Measurements from ENCODE around the gene MRPL27.
A peak's percentile ranks its signal among the peaks of the same experiment; 100 is the strongest.
"Not testable (repeated sequence)": the region's sequence is repeated elsewhere in the genome, so short reads cannot be mapped to it uniquely, and the experiment has no call there.

MRPL27 gene

DNA sequence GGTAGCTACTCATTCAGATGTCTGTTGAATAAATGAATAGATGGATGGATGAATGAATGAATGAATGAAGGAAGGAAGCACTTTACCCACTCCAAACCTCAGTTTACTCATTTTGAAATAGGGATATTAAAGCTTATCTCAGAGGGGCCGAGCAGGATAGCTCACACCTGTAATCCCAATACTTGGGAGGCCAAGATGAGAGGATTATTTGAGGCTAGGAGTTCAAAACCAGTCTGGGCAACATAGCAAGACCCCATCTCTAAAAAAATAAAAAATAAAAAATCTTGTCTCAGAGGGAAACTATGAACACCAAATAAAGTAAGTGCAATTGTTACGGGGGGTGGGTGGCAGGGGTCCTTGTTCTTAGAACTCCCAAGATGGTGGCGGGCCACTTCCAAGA lies 25.7 kb upstream of the MRPL27 start:
- H3K27ac ChIP-seq (ENCODE audit: extremely low read depth, low read depth, low read length); H3K4me3 ChIP-seq (ENCODE audit: low read depth, low read length); H3K9me3 ChIP-seq (ENCODE audit: control insufficient read depth, insufficient read depth, low read depth, low read length); H3K4me1 ChIP-seq (ENCODE audit: control insufficient read depth, insufficient read depth, low read length): not testable (repeated sequence)
- TF ChIP-seq ZNF121 (tag by site-specific recombination; IDR thresholded peaks at IDR 0.05): peak; percentile 63; the same call in 1 of the 2 replicates
- peaks cover 20% of the 10 kb centered on the region in 2 experiments for H3K36me3 ChIP-seq (ENCODE audit: control insufficient read depth in 2 of 2, insufficient read depth in 1 of 2, low read length in 2 of 2)
- ChIA-PET CTCF (interaction anchor here (0.6 to 5.0 kb wide), 15 partner anchors 8 to 103 kb away, joined by 4 to 71 read pairs (median 17); partner anchors contain the start of genes ACSF2, EME1, MRPL27 and RSAD1), POLR2A (interaction anchor here (1.3 to 4.8 kb wide), 3 partner anchors 18 to 80 kb away, joined by 3 to 41 read pairs (median 30); partner anchors contain the start of gene RSAD1)

DNA sequence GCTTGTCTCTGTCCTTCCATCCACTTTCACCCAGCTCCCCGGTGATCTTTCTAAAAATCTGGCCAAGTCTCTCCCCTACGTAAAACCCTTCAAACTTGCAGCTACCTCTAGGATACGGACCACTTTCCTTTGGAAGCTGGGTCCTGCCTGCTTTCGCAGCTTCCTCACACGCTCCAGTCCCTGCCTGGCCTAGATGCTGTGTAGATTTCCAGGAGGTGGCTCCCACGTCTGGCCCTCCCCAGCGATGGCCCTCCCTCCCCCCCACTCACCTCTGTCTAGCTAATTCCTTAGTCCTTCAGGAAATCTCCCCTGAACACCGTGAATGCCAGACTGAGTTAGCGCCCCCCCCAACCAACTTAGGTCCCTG lies 24.9 kb upstream of the MRPL27 start:
- H3K36me3 ChIP-seq (ENCODE audit: control insufficient read depth in 2 of 2, insufficient read depth in 1 of 2, low read length in 2 of 2): peaks cover 27 to 28% of the 10 kb centered on the region in 2 experiments
- H3K4me1 ChIP-seq (ENCODE audit: control insufficient read depth, insufficient read depth, low read length): peaks cover 9% of the 10 kb centered on the region
- 0 out of 2 replicates have a peak, but pooled peaks have one; percentile 26 for TF ChIP-seq ZNF600 (tag by site-specific recombination; IDR thresholded peaks at IDR 0.05)
- TF ChIP-seq, protein P1, sequence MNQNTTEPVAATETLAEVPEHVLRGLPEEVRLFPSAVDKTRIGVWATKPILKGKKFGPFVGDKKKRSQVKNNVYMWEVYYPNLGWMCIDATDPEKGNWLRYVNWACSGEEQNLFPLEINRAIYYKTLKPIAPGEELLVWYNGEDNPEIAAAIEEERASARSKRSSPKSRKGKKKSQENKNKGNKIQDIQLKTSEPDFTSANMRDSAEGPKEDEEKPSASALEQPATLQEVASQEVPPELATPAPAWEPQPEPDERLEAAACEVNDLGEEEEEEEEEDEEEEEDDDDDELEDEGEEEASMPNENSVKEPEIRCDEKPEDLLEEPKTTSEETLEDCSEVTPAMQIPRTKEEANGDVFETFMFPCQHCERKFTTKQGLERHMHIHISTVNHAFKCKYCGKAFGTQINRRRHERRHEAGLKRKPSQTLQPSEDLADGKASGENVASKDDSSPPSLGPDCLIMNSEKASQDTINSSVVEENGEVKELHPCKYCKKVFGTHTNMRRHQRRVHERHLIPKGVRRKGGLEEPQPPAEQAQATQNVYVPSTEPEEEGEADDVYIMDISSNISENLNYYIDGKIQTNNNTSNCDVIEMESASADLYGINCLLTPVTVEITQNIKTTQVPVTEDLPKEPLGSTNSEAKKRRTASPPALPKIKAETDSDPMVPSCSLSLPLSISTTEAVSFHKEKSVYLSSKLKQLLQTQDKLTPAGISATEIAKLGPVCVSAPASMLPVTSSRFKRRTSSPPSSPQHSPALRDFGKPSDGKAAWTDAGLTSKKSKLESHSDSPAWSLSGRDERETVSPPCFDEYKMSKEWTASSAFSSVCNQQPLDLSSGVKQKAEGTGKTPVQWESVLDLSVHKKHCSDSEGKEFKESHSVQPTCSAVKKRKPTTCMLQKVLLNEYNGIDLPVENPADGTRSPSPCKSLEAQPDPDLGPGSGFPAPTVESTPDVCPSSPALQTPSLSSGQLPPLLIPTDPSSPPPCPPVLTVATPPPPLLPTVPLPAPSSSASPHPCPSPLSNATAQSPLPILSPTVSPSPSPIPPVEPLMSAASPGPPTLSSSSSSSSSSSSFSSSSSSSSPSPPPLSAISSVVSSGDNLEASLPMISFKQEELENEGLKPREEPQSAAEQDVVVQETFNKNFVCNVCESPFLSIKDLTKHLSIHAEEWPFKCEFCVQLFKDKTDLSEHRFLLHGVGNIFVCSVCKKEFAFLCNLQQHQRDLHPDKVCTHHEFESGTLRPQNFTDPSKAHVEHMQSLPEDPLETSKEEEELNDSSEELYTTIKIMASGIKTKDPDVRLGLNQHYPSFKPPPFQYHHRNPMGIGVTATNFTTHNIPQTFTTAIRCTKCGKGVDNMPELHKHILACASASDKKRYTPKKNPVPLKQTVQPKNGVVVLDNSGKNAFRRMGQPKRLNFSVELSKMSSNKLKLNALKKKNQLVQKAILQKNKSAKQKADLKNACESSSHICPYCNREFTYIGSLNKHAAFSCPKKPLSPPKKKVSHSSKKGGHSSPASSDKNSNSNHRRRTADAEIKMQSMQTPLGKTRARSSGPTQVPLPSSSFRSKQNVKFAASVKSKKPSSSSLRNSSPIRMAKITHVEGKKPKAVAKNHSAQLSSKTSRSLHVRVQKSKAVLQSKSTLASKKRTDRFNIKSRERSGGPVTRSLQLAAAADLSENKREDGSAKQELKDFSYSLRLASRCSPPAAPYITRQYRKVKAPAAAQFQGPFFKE (tag by site-specific recombination; IDR thresholded peaks at IDR 0.05; ENCODE audit: borderline replicate concordance): no peak
- TF ChIP-seq ZNF626 (tag by site-specific recombination; IDR thresholded peaks at IDR 0.05): no peak
- TF ChIP-seq, protein P2, sequence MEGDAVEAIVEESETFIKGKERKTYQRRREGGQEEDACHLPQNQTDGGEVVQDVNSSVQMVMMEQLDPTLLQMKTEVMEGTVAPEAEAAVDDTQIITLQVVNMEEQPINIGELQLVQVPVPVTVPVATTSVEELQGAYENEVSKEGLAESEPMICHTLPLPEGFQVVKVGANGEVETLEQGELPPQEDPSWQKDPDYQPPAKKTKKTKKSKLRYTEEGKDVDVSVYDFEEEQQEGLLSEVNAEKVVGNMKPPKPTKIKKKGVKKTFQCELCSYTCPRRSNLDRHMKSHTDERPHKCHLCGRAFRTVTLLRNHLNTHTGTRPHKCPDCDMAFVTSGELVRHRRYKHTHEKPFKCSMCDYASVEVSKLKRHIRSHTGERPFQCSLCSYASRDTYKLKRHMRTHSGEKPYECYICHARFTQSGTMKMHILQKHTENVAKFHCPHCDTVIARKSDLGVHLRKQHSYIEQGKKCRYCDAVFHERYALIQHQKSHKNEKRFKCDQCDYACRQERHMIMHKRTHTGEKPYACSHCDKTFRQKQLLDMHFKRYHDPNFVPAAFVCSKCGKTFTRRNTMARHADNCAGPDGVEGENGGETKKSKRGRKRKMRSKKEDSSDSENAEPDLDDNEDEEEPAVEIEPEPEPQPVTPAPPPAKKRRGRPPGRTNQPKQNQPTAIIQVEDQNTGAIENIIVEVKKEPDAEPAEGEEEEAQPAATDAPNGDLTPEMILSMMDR (tag by site-specific recombination; IDR thresholded peaks at IDR 0.05): no peak
- TF ChIP-seq ZNF274 (IDR thresholded peaks at IDR 0.05; ENCODE audit: low read length): no peak
- TF ChIP-seq ZNF274 (tag by site-specific recombination; IDR thresholded peaks at IDR 0.05; ENCODE audit: borderline replicate concordance): no peak
- no peak for TF ChIP-seq ZNF175 (tag by site-specific recombination; IDR thresholded peaks at IDR 0.05)
- CTCF ChIA-PET: interaction anchor here (0.5 to 5.0 kb wide), 37 partner anchors 9 to 764 kb away, joined by 3 to 71 read pairs (median 7); partner anchors contain the start of genes ACSF2, EME1, MRPL27 and RSAD1
- no peak overlapping the region; the same call in 1 of the 2 replicates for H3K4me3 ChIP-seq (ENCODE audit: low read depth, low read length)
- POLR2A ChIA-PET: interaction anchor here (0.5 to 4.8 kb wide), 26 partner anchors 8 to 468 kb away, joined by 3 to 41 read pairs (median 5); partner anchors contain the start of genes ACSF2, EME1, LUC7L3 and RSAD1
- no peak overlapping the region for H3K27ac ChIP-seq (ENCODE audit: extremely low read depth, low read depth, low read length)
- H3K9me3 ChIP-seq (ENCODE audit: control insufficient read depth, insufficient read depth, low read depth, low read length): no peaks in the 10 kb centered on the region

DNA sequence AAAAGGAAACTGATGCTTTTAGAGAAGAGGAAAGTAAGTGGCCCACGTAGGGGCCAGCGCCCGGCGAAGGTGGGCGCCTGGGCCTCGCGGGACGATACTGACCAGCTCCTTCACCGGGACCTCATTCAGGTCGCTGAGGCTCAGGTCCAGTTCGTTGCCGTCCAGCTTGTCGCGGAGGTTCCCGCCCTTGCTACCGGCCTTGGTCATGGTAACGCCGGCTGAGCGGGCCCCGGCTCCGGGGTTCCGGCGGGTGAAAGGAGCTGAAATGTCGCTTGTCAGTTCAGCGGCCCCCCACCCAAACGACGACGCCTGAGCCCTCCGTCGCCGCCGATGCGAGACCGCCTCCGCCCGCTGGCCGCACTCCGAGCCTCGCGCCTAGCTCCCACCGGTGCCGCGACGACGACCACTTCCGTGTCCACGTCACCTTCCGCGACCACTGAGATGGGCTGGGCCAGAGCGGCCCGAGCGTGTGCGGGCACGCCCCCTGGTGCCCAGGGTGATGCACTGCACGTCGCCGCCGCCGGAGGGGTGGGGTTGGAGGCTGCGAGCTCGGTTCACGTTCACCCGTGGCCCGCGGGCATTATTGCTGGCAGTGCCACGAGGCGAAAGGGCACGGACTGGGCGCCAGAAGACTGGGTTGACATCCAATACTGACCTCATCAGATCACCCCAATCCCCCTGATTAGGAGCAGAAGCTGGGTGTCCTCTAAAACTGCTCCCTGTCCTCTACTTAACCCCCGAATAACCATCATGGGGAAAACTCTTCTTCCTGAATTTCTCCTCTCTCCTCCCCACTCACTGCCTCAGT lies 24.3 kb upstream of the MRPL27 start, which contains the start of gene LRRC59:
Gene LRRC59 (minus strand): TSS at position 413 of the 808 bp plus-strand sequence. CDS start 206 bp downstream, at position 207.
- no peaks in the 10 kb centered on the region for H3K9me3 ChIP-seq (ENCODE audit: control insufficient read depth, insufficient read depth, low read depth, low read length)
- peak within 1 kb of the TSS; percentile 74 for H3K4me3 ChIP-seq (ENCODE audit: low read depth, low read length)
- CTCF ChIA-PET: interaction anchor here (0.5 to 5.0 kb wide), 48 partner anchors 9 to 765 kb away, joined by 3 to 71 read pairs (median 6); partner anchors contain the start of genes ACSF2, EME1, MRPL27 and RSAD1
- POLR2A ChIA-PET: interaction anchor here (0.5 to 4.8 kb wide), 30 partner anchors 9 to 469 kb away, joined by 3 to 41 read pairs (median 4); partner anchors contain the start of genes ACSF2, EME1, LUC7L3 and RSAD1
- peak within 1 kb of the TSS; percentile 81 for H3K27ac ChIP-seq (ENCODE audit: extremely low read depth, low read depth, low read length)
- H3K4me1 ChIP-seq (ENCODE audit: control insufficient read depth, insufficient read depth, low read length): peaks cover 9% of the 10 kb centered on the region
- H3K36me3 ChIP-seq (ENCODE audit: control insufficient read depth in 2 of 2, insufficient read depth in 1 of 2, low read length in 2 of 2): peaks cover 31 to 33% of the 10 kb centered on the region in 2 experiments
- TF ChIP-seq ZNF600 (tag by site-specific recombination; IDR thresholded peaks at IDR 0.05): 0 out of 2 replicates have a peak, but pooled peaks have one; percentile 22
- TF ChIP-seq, protein P3, sequence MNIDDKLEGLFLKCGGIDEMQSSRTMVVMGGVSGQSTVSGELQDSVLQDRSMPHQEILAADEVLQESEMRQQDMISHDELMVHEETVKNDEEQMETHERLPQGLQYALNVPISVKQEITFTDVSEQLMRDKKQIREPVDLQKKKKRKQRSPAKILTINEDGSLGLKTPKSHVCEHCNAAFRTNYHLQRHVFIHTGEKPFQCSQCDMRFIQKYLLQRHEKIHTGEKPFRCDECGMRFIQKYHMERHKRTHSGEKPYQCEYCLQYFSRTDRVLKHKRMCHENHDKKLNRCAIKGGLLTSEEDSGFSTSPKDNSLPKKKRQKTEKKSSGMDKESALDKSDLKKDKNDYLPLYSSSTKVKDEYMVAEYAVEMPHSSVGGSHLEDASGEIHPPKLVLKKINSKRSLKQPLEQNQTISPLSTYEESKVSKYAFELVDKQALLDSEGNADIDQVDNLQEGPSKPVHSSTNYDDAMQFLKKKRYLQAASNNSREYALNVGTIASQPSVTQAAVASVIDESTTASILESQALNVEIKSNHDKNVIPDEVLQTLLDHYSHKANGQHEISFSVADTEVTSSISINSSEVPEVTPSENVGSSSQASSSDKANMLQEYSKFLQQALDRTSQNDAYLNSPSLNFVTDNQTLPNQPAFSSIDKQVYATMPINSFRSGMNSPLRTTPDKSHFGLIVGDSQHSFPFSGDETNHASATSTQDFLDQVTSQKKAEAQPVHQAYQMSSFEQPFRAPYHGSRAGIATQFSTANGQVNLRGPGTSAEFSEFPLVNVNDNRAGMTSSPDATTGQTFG (tag by site-specific recombination; IDR thresholded peaks at IDR 0.05; ENCODE audit: borderline replicate concordance): peak; percentile 95
- peak; percentile 97 for TF ChIP-seq ZEB2 (tag by site-specific recombination; IDR thresholded peaks at IDR 0.05)
- TF ChIP-seq ZNF366 (tag by site-specific recombination; conservative IDR thresholded peaks at IDR 0.05): no peak; the same call in 1 of the 2 replicates
- TF ChIP-seq, protein P4, sequence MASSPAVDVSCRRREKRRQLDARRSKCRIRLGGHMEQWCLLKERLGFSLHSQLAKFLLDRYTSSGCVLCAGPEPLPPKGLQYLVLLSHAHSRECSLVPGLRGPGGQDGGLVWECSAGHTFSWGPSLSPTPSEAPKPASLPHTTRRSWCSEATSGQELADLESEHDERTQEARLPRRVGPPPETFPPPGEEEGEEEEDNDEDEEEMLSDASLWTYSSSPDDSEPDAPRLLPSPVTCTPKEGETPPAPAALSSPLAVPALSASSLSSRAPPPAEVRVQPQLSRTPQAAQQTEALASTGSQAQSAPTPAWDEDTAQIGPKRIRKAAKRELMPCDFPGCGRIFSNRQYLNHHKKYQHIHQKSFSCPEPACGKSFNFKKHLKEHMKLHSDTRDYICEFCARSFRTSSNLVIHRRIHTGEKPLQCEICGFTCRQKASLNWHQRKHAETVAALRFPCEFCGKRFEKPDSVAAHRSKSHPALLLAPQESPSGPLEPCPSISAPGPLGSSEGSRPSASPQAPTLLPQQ (tag by site-specific recombination; IDR thresholded peaks at IDR 0.05): peak; percentile 93
